K562 (cell line): ENCODE results near the gene ZSCAN25. TPM values are rescaled to one million over a fixed set of nuclear protein-coding genes. Genes with fewer than 3 reads are reported as not detected.

Experiments
- ATAC-seq: fragments of 200-7000 bp; cut with Tn5 transposase; 3 replicates; pipeline ENCODE4 v1.9.1; 2020; ENCODE audit warnings: moderate library complexity
- BruUV-seq: library from RNA; stranded (reverse); fragments of 400-500 nt; replicated peaks from 2 replicates; lab custom pipeline; 2021; lab: Mats Ljungman, UMichigan
- CTCF ChIA-PET: fragments of 300-600 bp; formaldehyde crosslinking; extraction: SDS; loops from one replicate; lab custom pipeline; 2021; ENCODE audit warnings: low intra/inter-chr PET ratio; lab: Yijun Ruan, JAX
- POLR2A ChIA-PET: fragments of 300-600, 350-650 bp; sonication (Branson Sonifier 250); formaldehyde crosslinking; extraction: SDS; loops from one replicate; lab custom pipeline; 2021; ENCODE audit warnings: antibody characterized with exemption, inconsistent platforms; lab: Yijun Ruan, JAX
- DNase-seq, 4 experiments: peaks; one replicate each; pipeline versions ENCODE4 v3.0.0 to v3.0.0-alpha.2; 2011 to 2018; ENCODE audit warnings: low spot score in 3 of 4, mixed read lengths in 3 of 4; ENCODE audit errors: extremely low read depth in 1 of 4
- FAIRE-seq: peaks from 2 replicates; lab custom pipeline; 2011; peaks lifted over from hg19 to GRCh38; lab: Jason Lieb, UNC
- H2AFZ ChIP-seq: 2 replicates; pipeline ENCODE4 v1.6.0; 2011; ENCODE audit warnings: low read depth, low read length, control low read depth, inconsistent platforms
- H3K27ac ChIP-seq: fragments of 200-600 bp; 3 replicates; pipeline ENCODE4 v1.8.0; 2011; ENCODE audit warnings: low read depth, mild to moderate bottlenecking, control low read depth, inconsistent platforms, low read length, moderate library complexity, mixed read lengths; ENCODE audit errors: extremely low read depth
- H3K27me3 ChIP-seq, 2 experiments: fragments of 300-600 bp in 1 of 2; 2 replicates in 1 of 2; 3 replicates in 1 of 2; pipeline versions ENCODE4 v1.6.0 to v1.8.0; 2011; ENCODE audit warnings: inconsistent platforms in 2 of 2, low read length in 2 of 2, mild to moderate bottlenecking in 1 of 2, mixed read lengths in 1 of 2, moderate library complexity in 1 of 2; ENCODE audit not compliant: control insufficient read depth in 2 of 2, insufficient read depth in 2 of 2
- H3K36me3 ChIP-seq: fragments of 300-600 bp; 3 replicates; pipeline ENCODE4 v1.8.0; 2011; ENCODE audit warnings: mild to moderate bottlenecking, low read length, inconsistent platforms; ENCODE audit not compliant: control insufficient read depth, insufficient read depth
- H3K4me1 ChIP-seq, 2 experiments: fragments of 200-600 bp in 1 of 2; replicated peaks in 1 of 2; 2 replicates in 1 of 2; 3 replicates in 1 of 2; pipeline versions ENCODE4 v1.5.1 to v1.8.0; 2011; ENCODE audit warnings: inconsistent platforms in 2 of 2, low read length in 2 of 2, mild to moderate bottlenecking in 1 of 2, mixed read lengths in 1 of 2, moderate library complexity in 1 of 2; ENCODE audit not compliant: control insufficient read depth in 2 of 2, insufficient read depth in 2 of 2
- H3K4me2 ChIP-seq: 2 replicates; pipeline ENCODE4 v1.6.1; 2011; ENCODE audit warnings: low read length, control low read depth, inconsistent platforms, mixed read lengths; ENCODE audit not compliant: insufficient read depth
- H3K4me3 ChIP-seq: fragments of 200-600 bp; sonication (generic), shearing (Covaris generic); 2 replicates; pipeline ENCODE4 v1.5.1; 2016; ENCODE audit warnings: control low read depth, inconsistent platforms
- H3K79me2 ChIP-seq: fragments of 200-600 bp; 3 replicates; pipeline ENCODE4 v1.8.0; 2011; ENCODE audit warnings: low read length, inconsistent platforms; ENCODE audit not compliant: control insufficient read depth, insufficient read depth
- H3K9ac ChIP-seq, 2 experiments: 2 replicates each; pipeline versions ENCODE4 v1.6.0 to v1.6.1; 2011; ENCODE audit warnings: low read depth in 2 of 2, low read length in 2 of 2, control low read depth in 1 of 2, inconsistent platforms in 1 of 2, mild to moderate bottlenecking in 1 of 2, mixed read lengths in 1 of 2; ENCODE audit not compliant: insufficient read depth in 1 of 2
- H3K9me1 ChIP-seq: one replicate; pipeline ENCODE4 v1.6.0; 2011; ENCODE audit warnings: inconsistent platforms, mild to moderate bottlenecking, low read length, moderate library complexity; ENCODE audit not compliant: control insufficient read depth, insufficient read depth
- H3K9me3 ChIP-seq: replicated peaks from 2 replicates; pipeline ENCODE4 v1.5.1; 2011; ENCODE audit warnings: low read depth, low read length, inconsistent platforms; ENCODE audit not compliant: control insufficient read depth, insufficient read depth
- H4K20me1 ChIP-seq: replicated peaks from 2 replicates; pipeline ENCODE4 v1.6.1; 2011; ENCODE audit warnings: low read length, inconsistent platforms, mixed read lengths; ENCODE audit not compliant: control insufficient read depth, insufficient read depth
- AFF1 ChIP-seq, 2 experiments: fragments of 450-650 bp; IDR thresholded peaks; 2 replicates each; pipeline ENCODE4 v1.6.1; 2018; ENCODE audit warnings: mild to moderate bottlenecking in 2 of 2, low read depth in 1 of 2; ENCODE audit not compliant: partially characterized antibody in 2 of 2
- ATF1 ChIP-seq, 2 experiments: fragments of 450-650 bp in 1 of 2; IDR thresholded peaks; 2 replicates each; pipeline ENCODE4 v1.6.1; 2016; ENCODE audit warnings: missing compliant biosample characterization in 1 of 2, missing genetic modification characterization in 1 of 2
- CREBBP ChIP-seq: IDR thresholded peaks from one replicate; pipeline ENCODE4 v1.6.1; 2012; ENCODE audit warnings: low read depth, mild to moderate bottlenecking, control low read depth, inconsistent platforms, low read length
- CTBP1 ChIP-seq: fragments of 450-650 bp; IDR thresholded peaks from 2 replicates; pipeline ENCODE4 v1.6.1; 2016; ENCODE audit warnings: borderline replicate concordance
- DPF2 ChIP-seq: fragments of 450-650 bp; IDR thresholded peaks from 2 replicates; pipeline ENCODE4 v1.6.1; 2016
- E2F6 ChIP-seq, 2 experiments: IDR thresholded peaks; 2 replicates each; pipeline ENCODE4 v1.6.1; 2011; ENCODE audit warnings: borderline replicate concordance in 1 of 2, control low read depth in 1 of 2, low read depth in 1 of 2, low read length in 1 of 2, mild to moderate bottlenecking in 1 of 2, mixed read lengths in 1 of 2, moderate library complexity in 1 of 2; ENCODE audit not compliant: insufficient read depth in 1 of 2, insufficient read length in 1 of 2, poor library complexity in 1 of 2, severe bottlenecking in 1 of 2; ENCODE audit errors: extremely low read depth in 1 of 2
- MYC ChIP-seq, 2 experiments: fragments of 250-450 bp in 1 of 2; sonication (Bioruptor Pico) in 1 of 2; IDR thresholded peaks; 2 replicates each; pipeline versions ENCODE4 v1.5.1 to v1.6.1; 2012 to 2021; ENCODE audit warnings: low read depth in 2 of 2, borderline replicate concordance in 1 of 2, improper control_type of control experiment in 1 of 2, low read length in 1 of 2, mild to moderate bottlenecking in 1 of 2, moderate library complexity in 1 of 2
- SMARCA4 ChIP-seq: fragments of 450-650 bp; IDR thresholded peaks from 2 replicates; pipeline ENCODE4 v1.6.1; 2016
- ZNF766 ChIP-seq: fragments of 200-800 bp; sonication (Bioruptor generic); conservative IDR thresholded peaks from 2 replicates; pipeline ENCODE4 v1.6.1; 2016; ENCODE audit warnings: missing genetic modification characterization, missing compliant biosample characterization
- WGBS: fragments of 100-300 bp; shearing (Covaris generic); methylation state at CpG from one replicate; pipeline ENCODE4 v1.1.6; 2016; ENCODE audit warnings: low coverage, mixed read lengths; ENCODE audit not compliant: insufficient coverage; ENCODE audit errors: missing lambda C conversion rate; 5-methylcytosine and 5-hydroxymethylcytosine counted together
- in situ Hi-C: fragments of 300-500 bp; cut with MboI; formaldehyde crosslinking; loops from 4 replicates; pipeline ENCODE4 v1.15.0; 2018; ENCODE audit warnings: inconsistent platforms, mixed read lengths
- intact Hi-C: fragments of 100-400 bp; cut with micrococcal nuclease; formaldehyde crosslinking; loops from 2 replicates; pipeline ENCODE4 v1.14.2; 2022
- polyA plus RNA-seq, 8 experiments: library from polyadenylated mRNA; depleted of rRNA in 4 of 8; stranded (reverse) in 5 of 8; unstranded in 3 of 8; fragments of >200 nt; fragmentation: Nextera tagmentation in 2 of 8; fragmentation: Illumina TruSeq in 1 of 8; extraction: Ambion mirVana in 2 of 8; extraction: Trizol in 1 of 8; gene quantifications; 2 replicates each; pipeline versions ENCODE4 v1.2.1 to v1.2.3, GENCODE V29; 2011 to 2014; ENCODE audit warnings: inconsistent platforms in 1 of 8, missing spikeins in 1 of 8
- total RNA-seq, 7 experiments: library from RNA; depleted of rRNA in 6 of 7; stranded (reverse); fragments of >200 nt in 6 of 7; fragmentation: Illumina TruSeq in 2 of 7; extraction: Trizol in 2 of 7; gene quantifications; 2 replicates each; pipeline versions ENCODE4 v1.2.1 to v1.2.3, GENCODE V29; 2011 to 2021; ENCODE audit warnings: low replicate concordance in 1 of 7
- TF ChIP-seq, protein P1 (sequence below), 2 experiments: IDR thresholded peaks in 1 of 2; conservative IDR thresholded peaks in 1 of 2; 2 replicates each; pipeline ENCODE4 v1.6.1; 2016; ENCODE audit warnings: low read depth in 2 of 2, mild to moderate bottlenecking in 1 of 2, missing compliant biosample characterization in 1 of 2, missing genetic modification characterization in 1 of 2, moderate library complexity in 1 of 2

ZSCAN25 gene
- total and polyA plus RNA-seq, 9 of the 15 experiments (the other 6 are each of a cell fraction or from before 2014, with no cell fraction given) = 0.94 to 18.4 (median 12.8) TPM

- Histone ChIP-seq H3K36me3 (no peaks in the 10 kb centered on the region), H4K20me1 (no peaks in the 10 kb centered on the region), H3K9me3 (no peaks in the 10 kb centered on the region), H3K9ac (peak overlapping the region; percentile 27 to 66; a peak in 2 of 4 replicates), H3K4me1 (peaks cover 14 to 25% of the 10 kb centered on the region in 2 experiments; a peak in 4 of 5 replicates), H3K4me3 (no peak overlapping the region), H3K27me3 (no peaks in the 10 kb centered on the region), H3K4me2 (peak overlapping the region; percentile 74), H3K79me2 (no peaks in the 10 kb centered on the region), H3K9me1 (no peaks in the 10 kb centered on the region), H3K27ac (peak overlapping the region; percentile 54), H2AFZ (peak overlapping the region; percentile 69)
- DNase-seq (peak; percentile 51 to 77 (median 63)), FAIRE-seq (peak; percentile 74), ATAC-seq (peak; percentile 84)
- intact Hi-C loops (loop anchor here (2.0 kb wide), 1 partner anchor 14 kb away; no protein-coding TSS in a partner anchor), in situ Hi-C loops (no loop called here)
- BruUV-seq = no TSS peak
- 0% methylated on average over 4 of the region's 4 CpGs for WGBS
- ChIA-PET CTCF (no interaction called here), POLR2A (interaction anchor here (0.7 to 2.6 kb wide), 8 partner anchors 9 to 237 kb away, joined by 3 to 26 read pairs (median 4); no protein-coding TSS in a partner anchor)
- TF ChIP-seq SMARCA4 (peak; percentile 81), ATF1 (CRISPR knock-in tag; IDR thresholded peaks at IDR 0.05) (no peak), ATF1 (tag; IDR thresholded peaks at IDR 0.05) (peak; percentile 38; the same call in 1 of the 2 replicates), CREBBP (no peak), ZNF766 (CRISPR knock-in tag) (peak; percentile 82), AFF1 (IDR thresholded peaks at IDR 0.05; ENCODE audit: low read depth in 1 of 2, partially characterized antibody in 2 of 2) (peak in 1 of 2 experiments; percentile 26), E2F6 (IDR thresholded peaks at IDR 0.05; ENCODE audit: borderline replicate concordance in 1 of 2, extremely low read depth in 1 of 2, insufficient read depth in 1 of 2, insufficient read length in 1 of 2, low read depth in 1 of 2, low read length in 1 of 2, poor library complexity in 1 of 2, severe bottlenecking in 1 of 2) (no peak), DPF2 (peak; percentile 82), CTBP1 (peak; percentile 65; the same call in 1 of the 2 replicates), MYC (IDR thresholded peaks at IDR 0.05; ENCODE audit: low read depth, low read length) (0 out of 2 replicates have a peak, but pooled peaks have one; percentile 7), MYC (CRISPR knock-in tag; IDR thresholded peaks at IDR 0.05; ENCODE audit: borderline replicate concordance, low read depth) (no peak)
- TF ChIP-seq, protein P1, sequence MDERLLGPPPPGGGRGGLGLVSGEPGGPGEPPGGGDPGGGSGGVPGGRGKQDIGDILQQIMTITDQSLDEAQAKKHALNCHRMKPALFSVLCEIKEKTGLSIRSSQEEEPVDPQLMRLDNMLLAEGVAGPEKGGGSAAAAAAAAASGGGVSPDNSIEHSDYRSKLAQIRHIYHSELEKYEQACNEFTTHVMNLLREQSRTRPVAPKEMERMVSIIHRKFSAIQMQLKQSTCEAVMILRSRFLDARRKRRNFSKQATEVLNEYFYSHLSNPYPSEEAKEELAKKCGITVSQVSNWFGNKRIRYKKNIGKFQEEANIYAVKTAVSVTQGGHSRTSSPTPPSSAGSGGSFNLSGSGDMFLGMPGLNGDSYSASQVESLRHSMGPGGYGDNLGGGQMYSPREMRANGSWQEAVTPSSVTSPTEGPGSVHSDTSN (CRISPR knock-in tag; IDR thresholded peaks at IDR 0.05; ENCODE audit: low read depth) = no peak
- TF ChIP-seq, protein P1 (tag; conservative IDR thresholded peaks at IDR 0.05; ENCODE audit: low read depth) = 0 out of 2 replicates have a peak, but pooled peaks have one; percentile 62
Measured at GRCh38 chr7:99679032-99679399, 62.3 kb downstream of the ZSCAN25 start.
